DND-41 (cell line): ENCODE measurements around the gene AGPAT4.
"Not testable (repeated sequence)": the region's sequence is repeated elsewhere in the genome, so short reads cannot be mapped to it uniquely, and the experiment has no call there.

Experiments
- ATAC-seq: fragments of 200-7000 bp; cut with Tn5 transposase; 3 replicates; pipeline ENCODE4 v1.9.1; 2021; ENCODE audit warnings: low read depth; ENCODE audit not compliant: insufficient read depth
- DNase-seq: peaks from one replicate; pipeline ENCODE4 v3.0.0-alpha.2; 2020
- H2AFZ ChIP-seq: 2 replicates; pipeline ENCODE4 v1.6.0; 2012; ENCODE audit warnings: low read depth, low read length
- H3K27ac ChIP-seq: 2 replicates; pipeline ENCODE4 v1.5.1; 2012; ENCODE audit warnings: low read length, inconsistent platforms
- H3K27me3 ChIP-seq: fragments of 200-600 bp; sonication (generic); 2 replicates; pipeline ENCODE4 v1.6.0; 2012; ENCODE audit warnings: low read length, mild to moderate bottlenecking, inconsistent platforms; ENCODE audit not compliant: insufficient read depth, poor library complexity
- H3K36me3 ChIP-seq: 2 replicates; pipeline ENCODE4 v1.5.1; 2012; ENCODE audit warnings: low read length, inconsistent platforms; ENCODE audit not compliant: insufficient read depth
- H3K4me1 ChIP-seq: 2 replicates; pipeline ENCODE4 v1.5.1; 2012; ENCODE audit warnings: mild to moderate bottlenecking, low read length; ENCODE audit not compliant: insufficient read depth
- H3K4me2 ChIP-seq: 2 replicates; pipeline ENCODE4 v1.6.0; 2012; ENCODE audit warnings: mild to moderate bottlenecking, moderate library complexity, low read length, inconsistent platforms; ENCODE audit not compliant: insufficient read depth
- H3K4me3 ChIP-seq, 2 experiments: fragments of 200-600 bp in 1 of 2; shearing (Covaris generic) in 1 of 2; 2 replicates each; pipeline ENCODE4 v1.5.1; 2012 to 2016; ENCODE audit warnings: inconsistent platforms in 2 of 2, low read length in 2 of 2, mild to moderate bottlenecking in 2 of 2, low read depth in 1 of 2, moderate library complexity in 1 of 2
- H3K79me2 ChIP-seq: 2 replicates; pipeline ENCODE4 v1.6.0; 2012; ENCODE audit warnings: low read length, inconsistent platforms; ENCODE audit not compliant: insufficient read depth
- H3K9ac ChIP-seq: 2 replicates; pipeline ENCODE4 v1.6.0; 2012; ENCODE audit warnings: low read depth, mild to moderate bottlenecking, inconsistent platforms, low read length, moderate library complexity
- H3K9me3 ChIP-seq: 2 replicates; pipeline ENCODE4 v1.5.1; 2012; ENCODE audit warnings: low read length, moderate library complexity, mild to moderate bottlenecking, inconsistent platforms; ENCODE audit not compliant: insufficient read depth, severe bottlenecking
- H4K20me1 ChIP-seq: 2 replicates; pipeline ENCODE4 v1.6.0; 2012; ENCODE audit warnings: low read length; ENCODE audit not compliant: insufficient read depth
- EZH2 ChIP-seq: IDR thresholded peaks from 3 replicates; pipeline ENCODE4 v1.6.1; 2012; ENCODE audit warnings: borderline replicate concordance, low read depth, mild to moderate bottlenecking, moderate library complexity, low read length, inconsistent platforms; ENCODE audit not compliant: severe bottlenecking
- TF ChIP-seq, protein P1 (sequence below): IDR thresholded peaks from 2 replicates; pipeline ENCODE4 v1.5.1; 2012; ENCODE audit warnings: borderline replicate concordance, low read length, moderate library complexity, mild to moderate bottlenecking; ENCODE audit not compliant: poor library complexity, severe bottlenecking; ENCODE audit errors: extremely low read depth

The AGPAT4 gene

GRCh38 chr6:161188547-161189465 is 85.1 kb downstream of the AGPAT4 start:
- no peak overlapping the region for H2AFZ ChIP-seq
- no peak overlapping the region for H3K27ac ChIP-seq
- H3K4me1 ChIP-seq, result no peaks in the 10 kb centered on the region
- no peak overlapping the region for H3K4me2 ChIP-seq
- H3K27me3 ChIP-seq, result no peaks in the 10 kb centered on the region
- no peaks in the 10 kb centered on the region for H3K79me2 ChIP-seq
- H3K9ac ChIP-seq, result no peak overlapping the region
- H3K4me3 ChIP-seq, result no peak overlapping the region
- H3K36me3 ChIP-seq, result no peaks in the 10 kb centered on the region
- H4K20me1 ChIP-seq, result no peaks in the 10 kb centered on the region
- no peak for TF ChIP-seq EZH2
- TF ChIP-seq, protein P1, sequence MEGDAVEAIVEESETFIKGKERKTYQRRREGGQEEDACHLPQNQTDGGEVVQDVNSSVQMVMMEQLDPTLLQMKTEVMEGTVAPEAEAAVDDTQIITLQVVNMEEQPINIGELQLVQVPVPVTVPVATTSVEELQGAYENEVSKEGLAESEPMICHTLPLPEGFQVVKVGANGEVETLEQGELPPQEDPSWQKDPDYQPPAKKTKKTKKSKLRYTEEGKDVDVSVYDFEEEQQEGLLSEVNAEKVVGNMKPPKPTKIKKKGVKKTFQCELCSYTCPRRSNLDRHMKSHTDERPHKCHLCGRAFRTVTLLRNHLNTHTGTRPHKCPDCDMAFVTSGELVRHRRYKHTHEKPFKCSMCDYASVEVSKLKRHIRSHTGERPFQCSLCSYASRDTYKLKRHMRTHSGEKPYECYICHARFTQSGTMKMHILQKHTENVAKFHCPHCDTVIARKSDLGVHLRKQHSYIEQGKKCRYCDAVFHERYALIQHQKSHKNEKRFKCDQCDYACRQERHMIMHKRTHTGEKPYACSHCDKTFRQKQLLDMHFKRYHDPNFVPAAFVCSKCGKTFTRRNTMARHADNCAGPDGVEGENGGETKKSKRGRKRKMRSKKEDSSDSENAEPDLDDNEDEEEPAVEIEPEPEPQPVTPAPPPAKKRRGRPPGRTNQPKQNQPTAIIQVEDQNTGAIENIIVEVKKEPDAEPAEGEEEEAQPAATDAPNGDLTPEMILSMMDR, result no peak
- no peak for DNase-seq
- no peak for ATAC-seq
- H3K9me3 ChIP-seq, result peaks cover 2% of the 10 kb centered on the region

DNA sequence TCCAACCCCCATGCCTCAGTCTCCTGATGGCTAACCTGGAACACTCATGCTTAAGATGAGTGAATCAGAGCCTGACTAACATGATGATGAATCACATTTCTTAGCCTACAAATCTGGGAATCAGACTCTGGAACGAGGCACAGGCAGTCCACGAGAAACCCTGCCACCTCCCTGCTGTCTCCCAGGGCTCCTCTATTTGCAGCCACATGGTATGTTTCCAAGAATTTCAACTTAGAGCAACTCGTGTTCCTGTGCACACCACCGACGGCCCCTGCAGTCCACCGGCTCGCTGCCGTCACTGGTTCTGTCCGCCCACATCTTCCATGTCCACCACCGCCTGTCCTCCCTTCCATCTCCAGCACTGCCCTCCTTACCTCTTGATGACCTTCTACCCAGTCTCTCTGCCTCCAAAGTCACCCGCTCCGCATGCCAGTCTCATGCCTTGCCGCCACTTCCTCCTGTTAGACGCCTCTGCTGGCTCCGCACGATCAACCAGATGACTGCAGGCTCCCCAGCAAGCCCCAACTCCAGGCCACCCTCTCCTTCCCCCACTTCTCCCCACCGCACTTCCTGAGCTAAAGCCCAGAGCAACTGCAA is 87.6 kb downstream of the AGPAT4 start:
- Histone ChIP-seq H3K4me2 (no peak overlapping the region), H2AFZ (no peak overlapping the region), H3K9ac (no peak overlapping the region), H3K4me3 (no peak overlapping the region), H3K4me1 (no peaks in the 10 kb centered on the region), H3K27me3 (no peaks in the 10 kb centered on the region), H3K27ac (no peak overlapping the region), H3K79me2 (no peaks in the 10 kb centered on the region), H4K20me1 (no peaks in the 10 kb centered on the region), H3K36me3 (no peaks in the 10 kb centered on the region), H3K9me3 (no peaks in the 10 kb centered on the region)
- TF ChIP-seq, protein P1, result no peak
- TF ChIP-seq EZH2, result no peak
- ATAC-seq (peak; percentile 82), DNase-seq (peak; percentile 51)

GRCh38 chr6:161181121-161181520 is 92.7 kb downstream of the AGPAT4 start:
- peaks cover 8% of the 10 kb centered on the region for H3K9me3 ChIP-seq
- TF ChIP-seq, protein P1, result no peak
- TF ChIP-seq EZH2, result no peak
- no peak overlapping the region for H2AFZ ChIP-seq
- no peak overlapping the region for H3K4me2 ChIP-seq
- H3K36me3 ChIP-seq, result no peaks in the 10 kb centered on the region
- H3K27me3 ChIP-seq, result no peaks in the 10 kb centered on the region
- no peaks in the 10 kb centered on the region for H3K4me1 ChIP-seq
- no peaks in the 10 kb centered on the region for H4K20me1 ChIP-seq
- H3K79me2 ChIP-seq, result no peaks in the 10 kb centered on the region
- ATAC-seq (peak; percentile 78), DNase-seq (peak; percentile 35)
- no peak overlapping the region for H3K4me3 ChIP-seq
- no peak overlapping the region for H3K27ac ChIP-seq
- no peak overlapping the region for H3K9ac ChIP-seq

- not testable (repeated sequence) for H3K9me3 ChIP-seq, H3K27ac ChIP-seq, H3K4me3 ChIP-seq, H2AFZ ChIP-seq, H3K79me2 ChIP-seq, ATAC-seq, H3K4me1 ChIP-seq, H4K20me1 ChIP-seq, DNase-seq, H3K4me2 ChIP-seq, H3K27me3 ChIP-seq, H3K36me3 ChIP-seq, H3K9ac ChIP-seq
Measured at GRCh38 chr6:161178155-161178554, 95.7 kb downstream of the AGPAT4 start.

- not testable (repeated sequence) for H3K27me3 ChIP-seq, H3K9me3 ChIP-seq, H4K20me1 ChIP-seq, ATAC-seq, H3K79me2 ChIP-seq, H3K9ac ChIP-seq, DNase-seq, H3K36me3 ChIP-seq, H3K4me2 ChIP-seq, H3K27ac ChIP-seq, H3K4me3 ChIP-seq, H2AFZ ChIP-seq, H3K4me1 ChIP-seq
Measured at GRCh38 chr6:161176428-161176827, 97.4 kb downstream of the AGPAT4 start.
